CD14-positive monocyte (primary cell): Measurements from ENCODE around the gene RANBP10. TPM values are rescaled to one million over a fixed set of nuclear protein-coding genes. Genes with fewer than 3 reads are reported as not detected.

ENCODE experiments used
- DNase-seq, 3 donors: peaks; one replicate each; pipeline ENCODE4 v3.0.0-alpha.2; 2011 to 2022
- H2AFZ ChIP-seq: 2 replicates; pipeline ENCODE4 v1.6.0; 2012; ENCODE audit warnings: mild to moderate bottlenecking, low read depth, low read length, inconsistent platforms; ENCODE audit not compliant: insufficient read depth, poor library complexity, severe bottlenecking
- H3K27ac ChIP-seq, 2 donors: 1 replicate in 1 of 2; 2 replicates in 1 of 2; pipeline ENCODE4 v1.5.1; 2012 to 2013; ENCODE audit warnings: low read length in 2 of 2, control low read depth in 1 of 2, inconsistent platforms in 1 of 2, low read depth in 1 of 2, mild to moderate bottlenecking in 1 of 2
- H3K27me3 ChIP-seq, 2 donors: one replicate each; pipeline versions ENCODE4 v1.6.0 to v1.6.1; 2011 to 2013; ENCODE audit warnings: low read length in 2 of 2; ENCODE audit not compliant: control insufficient read depth in 2 of 2, insufficient read depth in 2 of 2
- H3K36me3 ChIP-seq, 2 donors: replicated peaks in 1 of 2; 1 replicate in 1 of 2; 2 replicates in 1 of 2; pipeline versions ENCODE4 v1.5.1 to v1.6.1; 2012 to 2013; ENCODE audit warnings: low read length in 2 of 2, control low read depth in 1 of 2, inconsistent platforms in 1 of 2, mild to moderate bottlenecking in 1 of 2; ENCODE audit not compliant: insufficient read depth in 2 of 2, control insufficient read depth in 1 of 2
- H3K4me1 ChIP-seq, 2 donors: 1 replicate in 1 of 2; 2 replicates in 1 of 2; pipeline versions ENCODE4 v1.5.1 to v1.6.1; 2012 to 2013; ENCODE audit warnings: low read length in 2 of 2, control low read depth in 1 of 2, inconsistent platforms in 1 of 2, mild to moderate bottlenecking in 1 of 2, moderate library complexity in 1 of 2; ENCODE audit not compliant: insufficient read depth in 2 of 2, control insufficient read depth in 1 of 2
- H3K4me2 ChIP-seq: replicated peaks from 2 replicates; pipeline ENCODE3; 2012; ENCODE audit warnings: low read length, moderate library complexity, mild to moderate bottlenecking; ENCODE audit not compliant: poor library complexity, severe bottlenecking; ENCODE audit errors: extremely low read depth
- H3K4me3 ChIP-seq, 3 experiments: fragments of 200-600 bp in 1 of 3; sonication (generic) in 1 of 3; replicated peaks in 1 of 3; 1 replicate in 2 of 3; 2 replicates in 1 of 3; pipeline ENCODE4 v1.5.1; 2011 to 2013; ENCODE audit warnings: low read length in 3 of 3, mild to moderate bottlenecking in 3 of 3, control low read depth in 2 of 3, low read depth in 2 of 3, inconsistent platforms in 1 of 3, moderate library complexity in 1 of 3
- H3K79me2 ChIP-seq: 2 replicates; pipeline ENCODE4 v1.6.0; 2012; ENCODE audit warnings: mild to moderate bottlenecking, control low read depth, inconsistent platforms, low read length, moderate library complexity; ENCODE audit not compliant: insufficient read depth
- H3K9ac ChIP-seq: 2 replicates; pipeline ENCODE4 v1.6.0; 2017; ENCODE audit warnings: low read length, mild to moderate bottlenecking; ENCODE audit not compliant: insufficient read depth, poor library complexity, severe bottlenecking
- H3K9me3 ChIP-seq, 2 donors: replicated peaks in 1 of 2; 1 replicate in 1 of 2; 2 replicates in 1 of 2; pipeline versions ENCODE4 v1.5.1 to v1.6.1; 2012 to 2013; ENCODE audit warnings: low read length in 2 of 2, control low read depth in 1 of 2; ENCODE audit not compliant: control insufficient read depth in 1 of 2, insufficient read depth in 1 of 2
- H4K20me1 ChIP-seq: 2 replicates; pipeline ENCODE4 v1.6.0; 2012; ENCODE audit warnings: mild to moderate bottlenecking, low read length, control low read depth, moderate library complexity; ENCODE audit not compliant: insufficient read depth
- H3K27ac Mint-ChIP-seq, 7 donors: one replicate each; pipeline ENCODE4 v1.8.0; 2020; ENCODE audit warnings: mild to moderate bottlenecking in 7 of 7, mixed read lengths in 7 of 7, moderate library complexity in 6 of 7, inconsistent platforms in 2 of 7
- H3K27me3 Mint-ChIP-seq, 3 donors: one replicate each; pipeline ENCODE4 v1.8.0; 2021 to 2022; ENCODE audit warnings: low read depth in 3 of 3, mild to moderate bottlenecking in 3 of 3, mixed read lengths in 3 of 3, moderate library complexity in 3 of 3, inconsistent platforms in 1 of 3
- H3K36me3 Mint-ChIP-seq, 2 donors: one replicate each; pipeline ENCODE4 v1.8.0; 2020; ENCODE audit warnings: mixed read lengths in 2 of 2, inconsistent platforms in 1 of 2, mild to moderate bottlenecking in 1 of 2
- H3K4me1 Mint-ChIP-seq: one replicate; pipeline ENCODE4 v1.8.0; 2020; ENCODE audit warnings: mild to moderate bottlenecking, mixed read lengths
- H3K4me3 Mint-ChIP-seq, 2 donors: one replicate each; pipeline ENCODE4 v1.8.0; 2020; ENCODE audit warnings: mild to moderate bottlenecking in 2 of 2, mixed read lengths in 2 of 2, moderate library complexity in 1 of 2
- H3K9me3 Mint-ChIP-seq, 7 donors: one replicate each; pipeline ENCODE4 v1.8.0; 2020 to 2022; ENCODE audit warnings: mixed read lengths in 7 of 7, mild to moderate bottlenecking in 6 of 7, moderate library complexity in 6 of 7, inconsistent platforms in 2 of 7
- CTCF ChIP-seq: fragments of 200-600 bp; IDR thresholded peaks from one replicate; pipeline ENCODE4 v1.8.0; 2022; ENCODE audit warnings: antibody characterized with exemption, mild to moderate bottlenecking
- WGBS: methylation state at CpG from one replicate; pipeline ENCODE4 v1.1.5; 2013; ENCODE audit warnings: missing lambda C conversion rate; ENCODE audit not compliant: insufficient coverage; 5-methylcytosine and 5-hydroxymethylcytosine counted together
- intact Hi-C, 2 donors: fragments of 100-400 bp; cut with micrococcal nuclease; formaldehyde crosslinking; loops; one replicate each; pipeline versions ENCODE4 v1.15.0 to v1.15.1; 2023
- polyA plus RNA-seq, 3 donors: library from polyadenylated mRNA; depleted of rRNA in 1 of 3; unstranded in 2 of 3; stranded (reverse) in 1 of 3; fragments of 300-500 nt in 2 of 3; fragments of >200 nt in 1 of 3; fragmentation: Illumina TruSeq in 2 of 3; gene quantifications; 1 replicate in 2 of 3; 2 replicates in 1 of 3; pipeline ENCODE4 v1.2.3, GENCODE V29; 2012 to 2021

The RANBP10 gene
- polyA plus RNA-seq, 3 donors: 6.4 to 16.7 (median 6.6) TPM

- H3K36me3 ChIP-seq: no peaks in the 10 kb centered on the region
- H3K27me3 ChIP-seq: no peaks in the 10 kb centered on the region
- H3K4me3 Mint-ChIP-seq: no peak overlapping the region
- no peak overlapping the region for H3K9ac ChIP-seq
- H3K9me3 ChIP-seq: no peaks in the 10 kb centered on the region
- H3K36me3 Mint-ChIP-seq: no peaks in the 10 kb centered on the region
- WGBS: 90% methylated on average over 5 of the region's 8 CpGs
- no peaks in the 10 kb centered on the region for H3K4me1 ChIP-seq
- TF ChIP-seq CTCF: no peak
- H3K4me2 ChIP-seq: no peak overlapping the region
- no peak overlapping the region for H3K27ac Mint-ChIP-seq
- H4K20me1 ChIP-seq: no peaks in the 10 kb centered on the region
- no peak overlapping the region for H3K27ac ChIP-seq
- H3K27me3 Mint-ChIP-seq: peaks cover 2 to 6% (median 3%) of the 10 kb centered on the region in 3 donors
- intact Hi-C loops: loop anchor here in 1 of 2 donors (10.0 kb wide), 1 partner anchor 120 kb away; the partner anchor contains the start of genes CTRL and PSMB10
- H3K79me2 ChIP-seq: no peaks in the 10 kb centered on the region
- no peak for DNase-seq
- no peak overlapping the region for H2AFZ ChIP-seq
- peaks cover 2% of the 10 kb centered on the region for H3K4me1 Mint-ChIP-seq
- H3K4me3 ChIP-seq: no peak overlapping the region
- H3K9me3 Mint-ChIP-seq: peaks cover 0 to 2% (median 0%) of the 10 kb centered on the region in 7 donors
These were observed 8.2 kb upstream of the RANBP10 start for GRCh38 chr16:67814567-67814966.

GRCh38 chr16:67811899-67812298, 5.5 kb upstream of the RANBP10 start:
- Histone ChIP-seq H3K4me1 (peaks cover 5 to 6% of the 10 kb centered on the region in 2 donors), H3K4me3 (no peak overlapping the region), H4K20me1 (no peaks in the 10 kb centered on the region), H3K27me3 (no peaks in the 10 kb centered on the region), H3K79me2 (no peaks in the 10 kb centered on the region), H3K27ac (no peak overlapping the region), H3K9me3 (no peaks in the 10 kb centered on the region), H3K9ac (no peak overlapping the region), H3K36me3 (no peaks in the 10 kb centered on the region), H3K4me2 (no peak overlapping the region), H2AFZ (no peak overlapping the region)
- TF ChIP-seq CTCF: no peak
- peaks cover 2 to 4% (median 4%) of the 10 kb centered on the region in 3 donors for H3K27me3 Mint-ChIP-seq
- H3K27ac Mint-ChIP-seq: no peak overlapping the region
- intact Hi-C loops: loop anchor here in 1 of 2 donors (10.0 kb wide), 1 partner anchor 123 kb away; the partner anchor contains the start of genes CTRL and PSMB10
- WGBS: 83% methylated on average over 1 of the region's 1 CpG
- no peak for DNase-seq
- peaks cover 5% of the 10 kb centered on the region for H3K4me1 Mint-ChIP-seq
- peaks cover 0 to 2% (median 0%) of the 10 kb centered on the region in 7 donors for H3K9me3 Mint-ChIP-seq
- no peaks in the 10 kb centered on the region for H3K36me3 Mint-ChIP-seq
- H3K4me3 Mint-ChIP-seq: no peak overlapping the region
